Measurements from ENCODE around the gene ATP4B.

The ATP4B gene

DNA sequence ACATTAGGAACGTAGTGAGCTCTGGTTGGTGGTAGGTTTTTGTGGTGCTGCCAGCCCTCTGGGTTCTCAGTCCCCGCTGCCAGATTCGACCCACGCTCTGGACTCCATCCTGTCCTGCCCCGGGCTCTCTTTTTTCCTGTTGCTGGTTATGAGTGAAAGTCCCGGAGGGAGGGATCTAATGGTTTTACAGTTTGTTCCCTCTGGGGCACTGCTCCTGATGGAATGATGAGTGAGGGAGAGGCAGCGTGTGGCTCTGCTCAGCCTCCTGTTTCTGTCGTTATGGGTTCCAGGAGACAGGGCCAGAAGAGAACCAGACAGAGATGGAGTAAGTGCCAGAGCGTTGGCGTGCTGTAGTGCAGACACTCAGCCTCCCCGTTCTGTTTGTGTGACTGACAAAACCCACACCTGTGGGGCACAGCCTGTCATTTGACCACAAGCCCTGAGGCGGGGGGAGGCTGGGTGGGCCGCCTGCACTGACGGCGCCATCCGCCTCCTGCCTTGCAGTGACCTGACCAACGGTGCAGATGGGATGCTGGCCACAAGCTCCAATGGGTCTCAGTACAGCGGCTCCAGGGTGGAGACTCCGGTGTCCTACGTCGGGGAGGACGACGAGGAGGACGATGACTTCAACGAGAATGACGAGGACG is 18.3 kb downstream of the ATP4B start:
- no peak for DNase-seq (ENCODE audit: low read depth)

DNA sequence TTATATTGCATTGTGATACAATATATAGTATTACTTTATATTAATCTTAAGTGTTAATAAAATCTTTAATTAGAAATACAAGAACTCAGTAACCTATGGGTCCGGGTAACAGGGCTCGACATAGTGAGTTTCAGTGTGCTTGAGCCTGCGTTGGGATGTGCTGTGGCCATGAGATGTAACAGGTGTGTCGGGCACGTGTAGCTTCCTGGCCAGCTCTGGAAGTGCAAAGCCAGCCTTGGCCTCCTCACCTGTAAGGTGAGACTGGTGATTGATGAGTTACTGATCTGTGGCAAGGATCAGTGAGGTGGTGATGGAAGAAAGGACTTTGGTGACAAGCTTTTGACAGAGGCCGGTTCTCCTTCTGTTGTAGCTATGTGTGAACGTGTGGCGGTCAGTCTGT is 19.2 kb downstream of the ATP4B start:
- no peak overlapping the region for H3K4me3 ChIP-seq (replicated peaks; ENCODE audit: low read depth, low read length)
- TF ChIP-seq, protein P1, sequence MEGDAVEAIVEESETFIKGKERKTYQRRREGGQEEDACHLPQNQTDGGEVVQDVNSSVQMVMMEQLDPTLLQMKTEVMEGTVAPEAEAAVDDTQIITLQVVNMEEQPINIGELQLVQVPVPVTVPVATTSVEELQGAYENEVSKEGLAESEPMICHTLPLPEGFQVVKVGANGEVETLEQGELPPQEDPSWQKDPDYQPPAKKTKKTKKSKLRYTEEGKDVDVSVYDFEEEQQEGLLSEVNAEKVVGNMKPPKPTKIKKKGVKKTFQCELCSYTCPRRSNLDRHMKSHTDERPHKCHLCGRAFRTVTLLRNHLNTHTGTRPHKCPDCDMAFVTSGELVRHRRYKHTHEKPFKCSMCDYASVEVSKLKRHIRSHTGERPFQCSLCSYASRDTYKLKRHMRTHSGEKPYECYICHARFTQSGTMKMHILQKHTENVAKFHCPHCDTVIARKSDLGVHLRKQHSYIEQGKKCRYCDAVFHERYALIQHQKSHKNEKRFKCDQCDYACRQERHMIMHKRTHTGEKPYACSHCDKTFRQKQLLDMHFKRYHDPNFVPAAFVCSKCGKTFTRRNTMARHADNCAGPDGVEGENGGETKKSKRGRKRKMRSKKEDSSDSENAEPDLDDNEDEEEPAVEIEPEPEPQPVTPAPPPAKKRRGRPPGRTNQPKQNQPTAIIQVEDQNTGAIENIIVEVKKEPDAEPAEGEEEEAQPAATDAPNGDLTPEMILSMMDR (IDR thresholded peaks at IDR 0.05; ENCODE audit: low read length, missing control alignments): no peak
- DNase-seq (ENCODE audit: low read depth): no peak

More for the DNA sequence above, 18.3 kb downstream of the ATP4B start:
- TF ChIP-seq, protein P1 (IDR thresholded peaks at IDR 0.05; ENCODE audit: low read length, missing control alignments): no peak
- no peak overlapping the region for H3K4me3 ChIP-seq (replicated peaks; ENCODE audit: low read depth, low read length)

DNA sequence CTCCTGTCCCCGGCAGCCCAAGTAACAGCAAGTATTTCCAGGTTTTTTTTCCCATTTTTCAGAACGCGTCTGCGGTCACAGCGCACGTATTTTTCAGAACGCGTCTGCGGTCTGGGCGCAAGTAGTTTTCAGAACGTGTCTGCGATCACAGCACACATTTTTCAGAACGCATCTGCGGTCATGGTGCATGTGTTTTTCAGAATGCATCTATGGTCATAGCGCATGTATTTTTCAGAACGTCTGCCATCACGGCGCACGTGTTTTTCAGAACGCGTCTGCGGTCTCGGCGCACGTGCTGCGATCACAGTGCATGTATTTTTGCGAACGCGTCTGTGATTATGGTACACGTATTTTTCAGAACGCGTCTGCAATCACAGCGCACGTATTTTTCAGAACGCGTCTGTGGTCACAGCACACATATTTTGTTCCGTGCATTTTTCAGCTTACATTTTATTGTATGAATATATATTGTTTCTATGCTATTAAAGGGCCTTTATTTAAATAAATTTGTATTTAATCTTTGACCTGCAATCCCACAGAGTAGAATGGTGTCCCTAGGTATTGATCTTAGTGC is 19.7 kb downstream of the ATP4B start:
- no peak overlapping the region for H3K4me3 ChIP-seq (replicated peaks; ENCODE audit: low read depth, low read length)
- TF ChIP-seq, protein P1 (IDR thresholded peaks at IDR 0.05; ENCODE audit: low read length, missing control alignments): no peak
- DNase-seq (ENCODE audit: low read depth): no peak

DNA sequence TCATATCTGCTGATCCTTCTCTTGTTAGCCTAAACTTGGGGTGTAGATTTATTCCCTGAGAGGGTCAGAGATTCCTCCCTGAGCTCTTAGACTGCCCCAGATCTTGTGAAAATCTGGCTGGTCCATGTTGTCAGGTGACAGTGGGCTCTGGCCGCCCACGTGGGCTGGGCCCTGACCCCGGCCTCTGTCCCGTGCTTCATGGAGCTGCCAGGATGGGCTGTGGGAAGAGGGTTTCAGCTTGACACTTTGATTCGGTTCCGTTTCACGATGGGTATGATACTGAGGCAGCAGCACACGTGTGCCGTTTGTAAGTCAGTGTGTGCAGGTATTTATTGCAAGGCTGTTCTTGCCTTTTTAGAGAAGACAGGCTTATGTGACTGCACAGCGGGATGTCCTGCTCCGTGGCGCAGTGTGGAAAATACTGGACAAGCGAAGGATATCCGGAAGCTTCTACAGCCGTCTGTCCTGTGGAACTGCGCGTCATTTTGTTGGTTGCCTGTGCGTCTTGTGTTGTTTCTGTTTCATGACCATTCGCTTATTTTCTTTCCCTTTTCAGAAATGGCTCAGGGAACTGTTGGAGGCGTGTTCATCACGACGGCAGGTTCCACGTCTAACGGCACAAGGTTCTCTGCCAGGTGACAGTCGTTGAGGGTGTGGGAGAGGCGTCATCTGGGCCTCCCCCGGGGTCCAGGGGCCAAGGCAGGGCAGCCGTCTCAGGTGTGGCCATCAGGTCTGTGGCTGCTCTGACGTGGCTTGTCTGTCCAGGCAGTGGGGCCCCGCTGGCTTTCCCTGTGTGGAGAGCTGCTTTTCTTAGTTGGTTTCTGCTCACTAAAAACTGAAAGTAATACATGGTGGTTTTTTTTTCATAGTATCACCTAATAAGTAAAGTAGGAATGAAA is 20.5 kb downstream of the ATP4B start:
- TF ChIP-seq, protein P1 (IDR thresholded peaks at IDR 0.05; ENCODE audit: low read length, missing control alignments): no peak

DNA sequence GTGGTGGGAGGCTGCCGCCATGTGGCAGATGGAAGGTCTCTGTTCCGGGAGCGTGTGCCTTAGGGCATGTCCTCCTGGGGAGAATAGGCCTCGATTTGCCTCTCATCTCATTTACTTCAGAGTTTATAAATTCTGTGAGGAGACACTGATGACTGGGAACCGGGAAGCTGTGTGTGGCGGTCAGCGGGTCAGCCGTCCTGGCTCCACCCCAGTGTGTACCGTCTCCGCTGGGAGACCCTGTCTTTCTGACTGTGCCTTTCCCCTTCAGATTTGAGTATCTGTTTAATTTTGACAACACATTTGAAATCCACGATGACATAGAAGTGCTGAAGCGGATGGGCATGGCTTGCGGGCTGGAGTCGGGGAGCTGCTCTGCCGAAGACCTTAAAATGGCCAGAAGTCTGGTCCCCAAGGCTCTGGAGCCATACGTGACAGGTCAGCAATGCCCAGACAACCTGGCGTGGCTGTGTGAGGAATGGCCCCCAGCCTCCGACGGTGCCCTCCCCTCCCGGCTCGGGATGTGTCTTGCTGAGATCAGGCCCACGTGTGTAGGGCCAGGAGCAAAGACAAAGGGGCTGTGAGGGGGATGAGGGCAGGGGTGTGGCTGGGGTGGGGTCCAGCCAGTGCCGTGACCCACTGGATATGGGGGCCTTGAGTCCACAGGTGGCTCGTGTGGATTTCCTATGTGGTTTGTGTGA is 21.6 kb downstream of the ATP4B start:
- no peak for DNase-seq (ENCODE audit: low read depth)
- no peak overlapping the region for H3K4me3 ChIP-seq (replicated peaks; ENCODE audit: low read depth, low read length)
- TF ChIP-seq, protein P1 (IDR thresholded peaks at IDR 0.05; ENCODE audit: low read length, missing control alignments): no peak

More for the DNA sequence above, 20.5 kb downstream of the ATP4B start:
- no peak for DNase-seq (ENCODE audit: low read depth)
- no peak overlapping the region for H3K4me3 ChIP-seq (replicated peaks; ENCODE audit: low read depth, low read length)

DNA sequence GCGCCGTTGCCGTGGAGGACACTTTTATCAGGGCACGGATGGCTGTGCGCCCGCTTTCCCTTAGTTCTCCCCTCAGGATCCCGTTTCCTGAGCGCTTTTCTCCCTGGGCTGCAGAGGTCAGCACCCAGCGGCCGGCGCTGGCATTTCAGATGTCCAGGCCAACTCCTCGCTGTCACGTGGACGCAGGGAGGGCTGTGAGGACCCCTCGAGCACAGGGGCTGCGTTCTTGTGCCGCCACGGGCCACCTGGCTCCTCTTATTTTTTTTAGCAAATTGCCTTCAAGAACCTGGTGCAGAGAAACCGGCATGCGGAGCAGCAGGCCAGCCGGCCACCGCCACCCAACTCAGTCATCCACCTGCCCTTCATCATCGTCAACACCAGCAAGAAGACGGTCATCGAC is 22.3 kb downstream of the ATP4B start:
- DNase-seq (ENCODE audit: low read depth): no peak
- H3K4me3 ChIP-seq (replicated peaks; ENCODE audit: low read depth, low read length): no peak overlapping the region
- TF ChIP-seq, protein P1 (IDR thresholded peaks at IDR 0.05; ENCODE audit: low read length, missing control alignments): no peak

Data from fibroblast of pulmonary artery (primary cell).